Esophagus muscularis mucosa (tissue), 4 donors: ENCODE data around the gene PGLYRP3.

Experiments
- CTCF ChIP-seq, 3 experiments: fragments of 200-600 bp in 2 of 3; fragments of 450-650 bp in 1 of 3; sonication (generic) in 2 of 3; IDR thresholded peaks; one replicate each; pipeline ENCODE4 v1.5.1; 2017 to 2019; ENCODE audit warnings: antibody characterized with exemption in 3 of 3, mild to moderate bottlenecking in 2 of 3, moderate library complexity in 1 of 3
- EP300 ChIP-seq: sonication (generic); formaldehyde crosslinking; IDR thresholded peaks from one replicate; pipeline ENCODE4 v1.6.1; 2017; ENCODE audit warnings: antibody characterized with exemption
- POLR2A ChIP-seq: fragments of 450-650 bp; IDR thresholded peaks from one replicate; pipeline ENCODE4 v1.6.1; 2017; ENCODE audit warnings: antibody characterized with exemption, moderate library complexity, mild to moderate bottlenecking, low read depth
- POLR2AphosphoS5 ChIP-seq, 2 donors: sonication (generic); formaldehyde crosslinking; IDR thresholded peaks; one replicate each; pipeline ENCODE4 v1.6.1; 2017; ENCODE audit warnings: antibody characterized with exemption in 2 of 2

DNA sequence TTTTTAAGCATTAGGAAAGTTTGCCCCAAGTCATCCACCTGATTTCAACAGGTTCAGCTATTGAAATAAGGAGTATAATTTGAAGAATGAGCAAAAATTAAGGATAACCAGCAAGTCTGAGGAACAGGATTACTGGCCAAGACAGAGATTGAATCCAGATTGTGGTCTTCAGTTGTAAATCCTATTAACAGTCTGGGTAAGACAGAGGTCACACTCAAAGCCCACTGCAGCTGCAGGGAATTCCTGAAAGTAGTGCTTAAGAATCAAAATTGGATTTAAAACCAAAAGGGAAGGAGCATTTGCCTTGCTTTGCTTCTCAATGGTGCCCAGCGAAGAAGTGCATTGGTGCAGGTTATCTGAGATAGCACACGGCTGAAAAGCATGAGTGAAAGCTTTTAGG, 59.7 kb downstream of the PGLYRP3 start:
- TF ChIP-seq CTCF (IDR thresholded peaks at IDR 0.05) (no peak), POLR2A (no peak), EP300 (no peak), POLR2AphosphoS5 (IDR thresholded peaks at IDR 0.05) (no peak)
